ENCODE measurements around the gene VPS4A.

Gene VPS4A

GRCh38 chr16:69365901-69366300, 54.8 kb downstream of the VPS4A start:
- TF ChIP-seq, protein P1, sequence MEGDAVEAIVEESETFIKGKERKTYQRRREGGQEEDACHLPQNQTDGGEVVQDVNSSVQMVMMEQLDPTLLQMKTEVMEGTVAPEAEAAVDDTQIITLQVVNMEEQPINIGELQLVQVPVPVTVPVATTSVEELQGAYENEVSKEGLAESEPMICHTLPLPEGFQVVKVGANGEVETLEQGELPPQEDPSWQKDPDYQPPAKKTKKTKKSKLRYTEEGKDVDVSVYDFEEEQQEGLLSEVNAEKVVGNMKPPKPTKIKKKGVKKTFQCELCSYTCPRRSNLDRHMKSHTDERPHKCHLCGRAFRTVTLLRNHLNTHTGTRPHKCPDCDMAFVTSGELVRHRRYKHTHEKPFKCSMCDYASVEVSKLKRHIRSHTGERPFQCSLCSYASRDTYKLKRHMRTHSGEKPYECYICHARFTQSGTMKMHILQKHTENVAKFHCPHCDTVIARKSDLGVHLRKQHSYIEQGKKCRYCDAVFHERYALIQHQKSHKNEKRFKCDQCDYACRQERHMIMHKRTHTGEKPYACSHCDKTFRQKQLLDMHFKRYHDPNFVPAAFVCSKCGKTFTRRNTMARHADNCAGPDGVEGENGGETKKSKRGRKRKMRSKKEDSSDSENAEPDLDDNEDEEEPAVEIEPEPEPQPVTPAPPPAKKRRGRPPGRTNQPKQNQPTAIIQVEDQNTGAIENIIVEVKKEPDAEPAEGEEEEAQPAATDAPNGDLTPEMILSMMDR (conservative IDR thresholded peaks at IDR 0.05; ENCODE audit: low read depth, low read length): no peak
- no peak overlapping the region for H3K4me3 ChIP-seq (ENCODE audit: low read length)
- DNase-seq (ENCODE audit: low read depth): no peak

GRCh38 chr16:69366431-69366830, 55.3 kb downstream of the VPS4A start:
- TF ChIP-seq, protein P1 (conservative IDR thresholded peaks at IDR 0.05; ENCODE audit: low read depth, low read length): no peak
- no peak for DNase-seq (ENCODE audit: low read depth)

GRCh38 chr16:69367980-69368379, 56.8 kb downstream of the VPS4A start:
- DNase-seq (ENCODE audit: low read depth): no peak

More at GRCh38 chr16:69366431-69366830, 55.3 kb downstream of the VPS4A start:
- H3K4me3 ChIP-seq (ENCODE audit: low read length): no peak overlapping the region

GRCh38 chr16:69368866-69369265, 57.7 kb downstream of the VPS4A start:
- TF ChIP-seq, protein P1 (conservative IDR thresholded peaks at IDR 0.05; ENCODE audit: low read depth, low read length): no peak
- DNase-seq (ENCODE audit: low read depth): no peak
- no peak overlapping the region for H3K4me3 ChIP-seq (ENCODE audit: low read length)

More at GRCh38 chr16:69367980-69368379, 56.8 kb downstream of the VPS4A start:
- TF ChIP-seq, protein P1 (conservative IDR thresholded peaks at IDR 0.05; ENCODE audit: low read depth, low read length): no peak
- H3K4me3 ChIP-seq (ENCODE audit: low read length): no peak overlapping the region

DNA sequence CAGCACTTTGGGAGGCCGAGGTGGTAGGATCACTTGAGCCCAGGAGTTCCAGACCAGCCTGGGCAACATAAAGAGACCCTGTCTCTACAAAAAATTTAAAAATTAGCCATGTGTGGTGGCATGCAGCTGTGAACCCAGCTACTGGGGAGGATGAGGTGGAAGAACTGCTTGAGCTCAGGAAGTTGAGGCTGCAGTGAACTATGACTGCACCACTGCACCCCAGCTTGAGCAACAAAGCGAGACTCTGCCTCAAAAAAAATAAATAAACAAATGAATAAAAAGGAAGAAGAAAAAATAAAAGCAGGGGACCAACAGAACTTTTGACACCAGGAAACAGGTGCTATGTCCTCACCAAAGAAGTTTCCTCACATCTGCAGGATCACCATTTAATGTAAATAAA, 60.4 kb downstream of the VPS4A start:
- TF ChIP-seq, protein P1 (conservative IDR thresholded peaks at IDR 0.05; ENCODE audit: low read depth, low read length): no peak
- no peak overlapping the region for H3K4me3 ChIP-seq (ENCODE audit: low read length)
- DNase-seq (ENCODE audit: low read depth): no peak

- H3K4me3 ChIP-seq (ENCODE audit: low read length): no peak overlapping the region
- DNase-seq (ENCODE audit: low read depth): no peak
- TF ChIP-seq, protein P1 (conservative IDR thresholded peaks at IDR 0.05; ENCODE audit: low read depth, low read length): no peak
These were observed 61.9 kb downstream of the VPS4A start for GRCh38 chr16:69373019-69373418.

Measured in retinal pigment epithelial cell (primary cell).